Gastrocnemius medialis (tissue), 4 donors: ENCODE results near the gene MMP25.

Experiments used
- POLR2A ChIP-seq, 2 donors: fragments of 450-650 bp; IDR thresholded peaks; one replicate each; pipeline ENCODE4 v1.6.1; 2017; ENCODE audit warnings: antibody characterized with exemption in 2 of 2, mild to moderate bottlenecking in 2 of 2, moderate library complexity in 2 of 2
- TF ChIP-seq, protein P1 (sequence below), 5 experiments: fragments of 450-650 bp in 3 of 5; fragments of 200-600 bp in 2 of 5; sonication (generic) in 2 of 5; IDR thresholded peaks in 4 of 5; conservative IDR thresholded peaks in 1 of 5; 1 replicate in 4 of 5; 2 replicates in 1 of 5; pipeline ENCODE4 v1.5.1; 2016 to 2019; ENCODE audit warnings: antibody characterized with exemption in 5 of 5, mild to moderate bottlenecking in 3 of 5, moderate library complexity in 3 of 5

DNA sequence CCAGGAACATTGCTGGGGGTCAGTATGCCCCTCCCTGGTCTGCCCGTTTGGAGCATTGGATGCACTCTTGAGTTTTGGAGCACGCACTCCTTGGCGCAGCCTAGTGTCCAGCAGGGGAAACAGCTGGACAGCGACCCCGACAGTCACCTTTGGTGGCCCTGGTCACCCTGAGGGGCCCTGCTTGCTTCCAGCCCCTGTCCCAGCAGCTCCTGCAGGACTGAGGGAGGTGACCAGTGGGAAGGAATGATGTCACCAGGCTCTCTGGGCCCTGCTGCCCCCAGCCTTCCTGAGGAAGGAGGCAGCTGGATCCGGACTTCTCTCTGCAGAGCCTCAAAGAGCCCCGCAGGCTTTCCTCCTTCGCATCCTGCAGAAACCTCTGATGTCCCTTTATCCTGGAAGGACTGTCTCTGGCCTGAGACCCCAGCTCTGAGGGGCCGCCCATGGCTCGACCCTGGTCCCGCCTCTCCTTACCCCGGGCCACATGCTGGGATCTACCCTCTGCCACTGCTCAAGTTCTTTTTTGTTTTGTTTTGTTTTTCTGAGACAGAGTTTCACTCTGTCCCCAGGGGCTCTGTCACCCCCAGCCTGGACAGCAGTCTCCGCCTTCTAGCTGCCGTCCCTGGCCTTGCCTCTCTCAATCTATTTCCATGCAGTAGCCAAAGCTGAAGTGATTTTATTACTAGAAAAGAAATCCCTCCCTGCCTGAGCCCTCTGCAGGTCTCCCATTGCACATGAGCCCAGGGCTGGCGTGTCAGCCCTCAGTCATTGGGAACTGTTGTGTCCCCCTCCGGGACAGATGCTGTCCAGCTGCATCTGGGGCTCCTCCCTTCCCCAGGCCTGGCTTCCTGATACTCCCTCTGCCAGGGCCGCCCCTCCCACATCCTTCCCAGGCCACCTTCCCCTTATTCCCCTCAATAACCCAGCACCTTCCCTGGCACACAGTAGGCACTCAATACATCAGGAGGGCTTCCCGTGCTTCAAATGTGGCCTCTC lies 41.2 kb downstream of the MMP25 start:
- TF ChIP-seq, protein P1, sequence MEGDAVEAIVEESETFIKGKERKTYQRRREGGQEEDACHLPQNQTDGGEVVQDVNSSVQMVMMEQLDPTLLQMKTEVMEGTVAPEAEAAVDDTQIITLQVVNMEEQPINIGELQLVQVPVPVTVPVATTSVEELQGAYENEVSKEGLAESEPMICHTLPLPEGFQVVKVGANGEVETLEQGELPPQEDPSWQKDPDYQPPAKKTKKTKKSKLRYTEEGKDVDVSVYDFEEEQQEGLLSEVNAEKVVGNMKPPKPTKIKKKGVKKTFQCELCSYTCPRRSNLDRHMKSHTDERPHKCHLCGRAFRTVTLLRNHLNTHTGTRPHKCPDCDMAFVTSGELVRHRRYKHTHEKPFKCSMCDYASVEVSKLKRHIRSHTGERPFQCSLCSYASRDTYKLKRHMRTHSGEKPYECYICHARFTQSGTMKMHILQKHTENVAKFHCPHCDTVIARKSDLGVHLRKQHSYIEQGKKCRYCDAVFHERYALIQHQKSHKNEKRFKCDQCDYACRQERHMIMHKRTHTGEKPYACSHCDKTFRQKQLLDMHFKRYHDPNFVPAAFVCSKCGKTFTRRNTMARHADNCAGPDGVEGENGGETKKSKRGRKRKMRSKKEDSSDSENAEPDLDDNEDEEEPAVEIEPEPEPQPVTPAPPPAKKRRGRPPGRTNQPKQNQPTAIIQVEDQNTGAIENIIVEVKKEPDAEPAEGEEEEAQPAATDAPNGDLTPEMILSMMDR (IDR thresholded peaks at IDR 0.05 in 4 of 5, conservative IDR thresholded peaks at IDR 0.05 in 1 of 5): peak in 1 of 5 experiments; percentile 24
- no peak for TF ChIP-seq POLR2A (IDR thresholded peaks at IDR 0.05)
